ENCODE measurements around the gene AATF.

DNA sequence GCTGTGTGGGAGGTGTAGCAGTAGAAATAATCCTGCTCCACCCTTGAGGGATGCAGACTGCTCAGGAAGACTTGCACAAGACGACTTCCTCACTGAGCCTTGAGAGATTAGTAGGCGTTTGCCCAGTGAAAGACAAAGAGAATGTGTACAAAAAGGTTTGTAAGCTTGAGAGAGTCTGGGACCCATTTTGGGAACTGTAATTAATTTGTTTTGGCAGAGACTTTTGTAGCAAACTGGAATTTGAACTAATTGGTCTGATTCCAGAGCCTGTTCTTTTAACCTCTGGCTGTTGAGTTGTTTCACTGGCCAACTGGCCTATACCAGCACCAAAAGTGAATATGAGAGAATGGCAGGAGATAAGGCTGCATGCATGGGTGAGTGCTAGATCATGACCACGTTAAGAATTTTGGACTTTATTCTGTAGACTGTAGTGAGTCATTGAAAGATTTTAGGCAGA, 75.5 kb downstream of the AATF start:
- TF ChIP-seq EP300 (IDR thresholded peaks at IDR 0.05; ENCODE audit: low read depth) (no peak), POLR2AphosphoS5 (IDR thresholded peaks at IDR 0.05) (no peak), POLR2A (IDR thresholded peaks at IDR 0.05) (no peak)
- TF ChIP-seq, protein P1, sequence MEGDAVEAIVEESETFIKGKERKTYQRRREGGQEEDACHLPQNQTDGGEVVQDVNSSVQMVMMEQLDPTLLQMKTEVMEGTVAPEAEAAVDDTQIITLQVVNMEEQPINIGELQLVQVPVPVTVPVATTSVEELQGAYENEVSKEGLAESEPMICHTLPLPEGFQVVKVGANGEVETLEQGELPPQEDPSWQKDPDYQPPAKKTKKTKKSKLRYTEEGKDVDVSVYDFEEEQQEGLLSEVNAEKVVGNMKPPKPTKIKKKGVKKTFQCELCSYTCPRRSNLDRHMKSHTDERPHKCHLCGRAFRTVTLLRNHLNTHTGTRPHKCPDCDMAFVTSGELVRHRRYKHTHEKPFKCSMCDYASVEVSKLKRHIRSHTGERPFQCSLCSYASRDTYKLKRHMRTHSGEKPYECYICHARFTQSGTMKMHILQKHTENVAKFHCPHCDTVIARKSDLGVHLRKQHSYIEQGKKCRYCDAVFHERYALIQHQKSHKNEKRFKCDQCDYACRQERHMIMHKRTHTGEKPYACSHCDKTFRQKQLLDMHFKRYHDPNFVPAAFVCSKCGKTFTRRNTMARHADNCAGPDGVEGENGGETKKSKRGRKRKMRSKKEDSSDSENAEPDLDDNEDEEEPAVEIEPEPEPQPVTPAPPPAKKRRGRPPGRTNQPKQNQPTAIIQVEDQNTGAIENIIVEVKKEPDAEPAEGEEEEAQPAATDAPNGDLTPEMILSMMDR (IDR thresholded peaks at IDR 0.05), result no peak

Measured in transverse colon (tissue), 4 donors.